Cardiac muscle cell (in vitro differentiated cells and primary cell): Measurements from ENCODE around the gene STARD4. TPM values are rescaled to one million over a fixed set of nuclear protein-coding genes. Genes with fewer than 3 reads are reported as not detected.
A peak's percentile ranks its signal among the peaks of the same experiment; 100 is the strongest.

Source experiments
- DNase-seq, 2 donors: peaks; one replicate each; pipeline versions ENCODE4 v3.0.0 to v3.0.0-alpha.2; 2010 to 2017; ENCODE audit warnings: low read depth in 1 of 2, low spot score in 1 of 2
- H3K27ac ChIP-seq: fragments of 200-600 bp; sonication (generic); 2 replicates; pipeline ENCODE4 v1.5.1; 2016
- H3K27me3 ChIP-seq: fragments of 200-600 bp; sonication (generic); 2 replicates; pipeline ENCODE4 v1.6.0; 2016; ENCODE audit warnings: control low read depth
- H3K36me3 ChIP-seq: fragments of 200-600 bp; sonication (generic); 2 replicates; pipeline ENCODE4 v1.5.1; 2016; ENCODE audit warnings: control low read depth
- H3K4me1 ChIP-seq: fragments of 200-600 bp; sonication (generic); 2 replicates; pipeline ENCODE4 v1.8.1; 2017; ENCODE audit warnings: low read depth, mild to moderate bottlenecking, mixed run types
- H3K4me3 ChIP-seq: fragments of 200-600 bp; sonication (generic); 2 replicates; pipeline ENCODE4 v1.5.1; 2016; ENCODE audit warnings: mild to moderate bottlenecking
- H3K9me3 ChIP-seq: fragments of 200-600 bp; sonication (generic); 2 replicates; pipeline ENCODE4 v1.5.1; 2017; ENCODE audit warnings: low read depth, mild to moderate bottlenecking, control low read depth
- CTCF ChIP-seq: IDR thresholded peaks from 2 replicates; pipeline ENCODE4 v1.5.1; 2012; ENCODE audit warnings: low read depth, mild to moderate bottlenecking, low read length
- polyA plus RNA-seq: library from polyadenylated mRNA; unstranded; fragments of >200 nt; fragmentation: Nextera tagmentation; extraction: Ambion mirVana; gene quantifications from 2 replicates; pipeline ENCODE4 v1.2.1, GENCODE V29; 2016
- total RNA-seq: library from RNA; depleted of rRNA; stranded (reverse); fragments of >200 nt; gene quantifications from 2 replicates; pipeline ENCODE4 v1.2.3, GENCODE V29; 2016

The STARD4 gene
- total and polyA plus RNA-seq, 2 experiments from 2014 or later, result 72.1 to 97.8 TPM

- H3K9me3 ChIP-seq, result no peaks in the 10 kb centered on the region
- no peaks in the 10 kb centered on the region for H3K27me3 ChIP-seq
- H3K36me3 ChIP-seq, result no peaks in the 10 kb centered on the region
- DNase-seq, result peak in 1 of 2 donors; percentile 70
- H3K4me1 ChIP-seq, result peaks cover 3% of the 10 kb centered on the region
- no peak overlapping the region for H3K27ac ChIP-seq
- TF ChIP-seq CTCF, result no peak
- H3K4me3 ChIP-seq, result no peak overlapping the region
Measured at GRCh38 chr5:111453747-111454146, 58.6 kb downstream of the STARD4 start.

DNA sequence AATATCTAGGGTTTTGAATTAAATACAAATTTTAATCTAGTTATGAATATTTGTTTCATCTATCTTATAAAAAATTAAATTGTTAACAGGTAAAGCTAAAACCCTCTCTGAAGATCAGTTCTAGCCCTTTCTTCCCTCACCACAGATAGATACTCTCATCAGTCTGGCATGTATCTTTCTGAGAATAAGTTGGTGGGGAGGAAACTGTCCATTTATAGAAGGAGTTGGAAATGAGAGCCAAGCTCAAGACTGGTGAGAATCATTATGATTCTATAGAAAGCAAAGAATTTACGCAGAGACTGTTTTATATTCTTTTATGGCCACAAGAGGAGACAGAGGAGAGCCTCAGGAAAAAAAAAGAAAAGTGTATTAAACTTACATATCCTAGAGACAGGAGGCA is 59.0 kb downstream of the STARD4 start:
- Histone ChIP-seq H3K4me1 (peaks cover 3% of the 10 kb centered on the region), H3K4me3 (no peak overlapping the region), H3K27ac (no peak overlapping the region), H3K27me3 (no peaks in the 10 kb centered on the region), H3K36me3 (no peaks in the 10 kb centered on the region), H3K9me3 (no peaks in the 10 kb centered on the region)
- TF ChIP-seq CTCF, result no peak
- DNase-seq, result no peak

DNA sequence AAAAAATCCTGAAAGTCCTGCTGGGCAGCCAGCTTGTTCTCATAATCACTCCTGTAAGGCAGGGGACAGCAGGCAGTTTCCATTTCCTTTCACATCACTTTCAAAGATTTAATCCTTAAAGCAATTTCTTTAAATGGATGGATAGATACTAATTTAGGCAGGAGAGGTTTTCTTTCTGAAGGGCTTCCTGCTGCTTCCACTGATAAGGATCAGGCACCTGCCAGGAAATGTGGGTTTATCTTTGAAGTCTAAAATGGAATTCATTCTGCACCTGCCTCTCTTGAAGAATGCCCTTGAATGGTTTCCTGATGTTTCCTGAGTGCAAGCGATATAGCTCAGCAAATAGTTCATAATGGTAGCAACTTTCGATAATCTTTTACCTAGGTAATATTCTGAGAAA is 64.5 kb downstream of the STARD4 start:
- Histone ChIP-seq H3K27me3 (no peaks in the 10 kb centered on the region), H3K4me3 (no peak overlapping the region), H3K27ac (no peak overlapping the region), H3K4me1 (no peaks in the 10 kb centered on the region), H3K36me3 (no peaks in the 10 kb centered on the region), H3K9me3 (no peaks in the 10 kb centered on the region)
- TF ChIP-seq CTCF, result no peak
- DNase-seq, result no peak

- Histone ChIP-seq H3K4me3 (no peak overlapping the region), H3K9me3 (no peaks in the 10 kb centered on the region), H3K36me3 (no peaks in the 10 kb centered on the region), H3K4me1 (no peaks in the 10 kb centered on the region), H3K27ac (no peak overlapping the region), H3K27me3 (no peaks in the 10 kb centered on the region)
- no peak for TF ChIP-seq CTCF
- no peak for DNase-seq
Measured at GRCh38 chr5:111447099-111447498, 65.2 kb downstream of the STARD4 start.

Other genes starting within 250 kb of the STARD4 start
- 613 and 681 TPM in 2 replicates for gene NREP, start 244.7 kb upstream of the STARD4 start, total RNA-seq
- 981 and 1,191 TPM in 2 replicates for gene NREP, start 244.7 kb upstream of the STARD4 start, polyA plus RNA-seq